A549 (cell line): ENCODE data around the gene EHBP1. TPM values are rescaled to one million over a fixed set of nuclear protein-coding genes. Genes with fewer than 3 reads are reported as not detected.
A peak's percentile ranks its signal among the peaks of the same experiment; 100 is the strongest.

Experiments
- ATAC-seq, 2 experiments: fragments of 200-7000 bp in 1 of 2; fragments of >200 bp in 1 of 2; cut with Nextera tagmentation in 1 of 2; cut with Tn5 transposase in 1 of 2; 3 replicates each; pipeline versions ENCODE4 v1.8.0 to v1.9.1; 2018 to 2020; ENCODE audit warnings: mild to moderate bottlenecking in 1 of 2, moderate library complexity in 1 of 2
- CTCF ChIA-PET: fragments of 300-600 bp; sonication (Branson Sonifier 250); formaldehyde crosslinking; extraction: SDS; loops from one replicate; lab custom pipeline; 2021; ENCODE audit warnings: antibody characterized with exemption, inconsistent platforms; lab: Yijun Ruan, JAX
- POLR2A ChIA-PET: fragments of 350-600 bp; formaldehyde crosslinking; extraction: SDS; loops from one replicate; lab custom pipeline; 2021; ENCODE audit warnings: antibody characterized with exemption, inconsistent platforms; lab: Yijun Ruan, JAX
- DNase-seq, 2 experiments: peaks; one replicate each; pipeline versions ENCODE4 v3.0.0 to v3.0.0-alpha.2; 2011 to 2016; ENCODE audit warnings: low read depth in 1 of 2, low spot score in 1 of 2
- FAIRE-seq: peaks from 2 replicates; lab custom pipeline; 2011; peaks lifted over from hg19 to GRCh38; lab: Jason Lieb, UNC
- H3K27ac ChIP-seq, 2 experiments: fragments of >200 bp; sonication (Bioruptor Twin); formaldehyde crosslinking; 3 replicates each; pipeline ENCODE4 v1.5.1; 2016 to 2017
- H3K4me1 ChIP-seq: fragments of >200 bp; sonication (Bioruptor Twin); formaldehyde crosslinking; 3 replicates; pipeline ENCODE4 v1.6.1; 2016
- H3K4me2 ChIP-seq: fragments of >200 bp; sonication (Bioruptor Twin); formaldehyde crosslinking; 3 replicates; pipeline ENCODE4 v1.6.1; 2016
- H3K4me3 ChIP-seq: fragments of >200 bp; sonication (Bioruptor Twin); formaldehyde crosslinking; 3 replicates; pipeline ENCODE4 v1.5.1; 2016
- H3K9me3 ChIP-seq: fragments of >200 bp; sonication (Bioruptor Twin); formaldehyde crosslinking; 3 replicates; pipeline ENCODE4 v1.6.1; 2016
- EHF ChIP-seq: fragments of 250-450 bp; sonication (Bioruptor Pico); IDR thresholded peaks from 2 replicates; pipeline ENCODE4 v1.5.0; 2020; ENCODE audit warnings: mild to moderate bottlenecking
- EP300 ChIP-seq, 2 experiments: fragments of >200 bp; sonication (Bioruptor Twin); formaldehyde crosslinking; IDR thresholded peaks; 2 replicates in 1 of 2; 3 replicates in 1 of 2; pipeline ENCODE4 v1.6.1; 2016 to 2017
- FOSB ChIP-seq: fragments of 250-450 bp; sonication (Bioruptor Pico); IDR thresholded peaks from 2 replicates; pipeline ENCODE4 v1.5.0; 2020; ENCODE audit warnings: mild to moderate bottlenecking, moderate library complexity
- FOXS1 ChIP-seq: fragments of 250-450 bp; sonication (Bioruptor Pico); IDR thresholded peaks from 2 replicates; pipeline ENCODE4 v1.5.0; 2020; ENCODE audit warnings: mild to moderate bottlenecking, moderate library complexity
- HEYL ChIP-seq: fragments of 250-450 bp; sonication (Bioruptor Pico); IDR thresholded peaks from 2 replicates; pipeline ENCODE4 v1.8.0; 2021; ENCODE audit warnings: mild to moderate bottlenecking, moderate library complexity
- HOXB13 ChIP-seq: fragments of 250-450 bp; sonication (Bioruptor Pico); IDR thresholded peaks from 2 replicates; pipeline ENCODE4 v1.5.0; 2020; ENCODE audit warnings: low read depth, mild to moderate bottlenecking, moderate library complexity
- HOXB5 ChIP-seq: fragments of 250-450 bp; sonication (Bioruptor Pico); IDR thresholded peaks from 2 replicates; pipeline ENCODE4 v1.5.0; 2020; ENCODE audit warnings: mild to moderate bottlenecking, moderate library complexity
- MAZ ChIP-seq: fragments of 150-350 bp; IDR thresholded peaks from 2 replicates; pipeline ENCODE4 v1.6.1; 2014; ENCODE audit warnings: antibody characterized with exemption, low read depth, low read length, borderline replicate concordance
- MYC ChIP-seq: IDR thresholded peaks from 2 replicates; pipeline ENCODE4 v1.6.1; 2012; ENCODE audit warnings: mild to moderate bottlenecking, inconsistent platforms, low read length, improper control_type of control experiment, borderline replicate concordance
- PHF8 ChIP-seq: fragments of 200-600 bp; sonication (generic); IDR thresholded peaks from 2 replicates; pipeline ENCODE4 v1.6.1; 2016; ENCODE audit warnings: low read depth, mild to moderate bottlenecking, antibody characterized with exemption, moderate library complexity, borderline replicate concordance
- RARB ChIP-seq: fragments of 250-450 bp; sonication (Bioruptor Pico); IDR thresholded peaks from 2 replicates; pipeline ENCODE4 v1.8.0; 2021; ENCODE audit warnings: mild to moderate bottlenecking, moderate library complexity
- RFX5 ChIP-seq: fragments of 450-650 bp; IDR thresholded peaks from 2 replicates; pipeline ENCODE4 v1.7.1; 2014; ENCODE audit warnings: antibody characterized with exemption, mild to moderate bottlenecking, moderate library complexity
- RNF2 ChIP-seq: fragments of 200-600 bp; sonication (generic); IDR thresholded peaks from 2 replicates; pipeline ENCODE4 v1.6.1; 2016; ENCODE audit warnings: low read depth, mild to moderate bottlenecking, antibody characterized with exemption, moderate library complexity, borderline replicate concordance
- TFCP2L1 ChIP-seq: fragments of 250-450 bp; sonication (Bioruptor Pico); IDR thresholded peaks from 2 replicates; pipeline ENCODE4 v1.5.0; 2021; ENCODE audit warnings: mild to moderate bottlenecking
- ZFP36 ChIP-seq: fragments of 450-650 bp; IDR thresholded peaks from 2 replicates; pipeline ENCODE4 v1.6.1; 2014; ENCODE audit warnings: borderline replicate concordance; ENCODE audit not compliant: partially characterized antibody
- ZSCAN20 ChIP-seq: fragments of 250-450 bp; sonication (Bioruptor Pico); IDR thresholded peaks from 2 replicates; pipeline ENCODE4 v1.8.0; 2022; ENCODE audit warnings: mild to moderate bottlenecking, moderate library complexity
- WGBS: methylation state at CpG from one replicate; pipeline ENCODE4 v1.1.6; 2017; ENCODE audit errors: missing lambda C conversion rate; 5-methylcytosine and 5-hydroxymethylcytosine counted together
- polyA plus RNA-seq, 4 experiments: library from polyadenylated mRNA; depleted of rRNA in 3 of 4; stranded (reverse); fragments of >200 nt; fragmentation: RNase III in 1 of 4; extraction: RNeasy Plus Mini Kit Qiagen cat#74134 plus additional on column Dnase treatment in 1 of 4; gene quantifications; 2 replicates in 3 of 4; 3 replicates in 1 of 4; pipeline ENCODE4 v1.2.3, GENCODE V29; 2011 to 2017
- TF ChIP-seq, protein P1 (sequence below): fragments of >200 bp; sonication (Bioruptor Twin); formaldehyde crosslinking; IDR thresholded peaks from 3 replicates; pipeline ENCODE4 v1.6.1; 2016
- TF ChIP-seq, protein P2 (sequence below): fragments of 450-650 bp; IDR thresholded peaks from 2 replicates; pipeline ENCODE4 v1.6.1; 2014; ENCODE audit warnings: antibody characterized with exemption
- TF ChIP-seq, protein P3 (sequence below): fragments of >200 bp; sonication (Bioruptor Twin); formaldehyde crosslinking; IDR thresholded peaks from 2 replicates; pipeline ENCODE4 v1.6.1; 2016
- TF ChIP-seq, protein P4 (sequence below): fragments of 150-350 bp; IDR thresholded peaks from 2 replicates; pipeline ENCODE4 v1.6.1; 2014; ENCODE audit warnings: low read depth, mild to moderate bottlenecking, low read length
- TF ChIP-seq, protein P5 (sequence below): IDR thresholded peaks from 2 replicates; pipeline ENCODE4 v1.6.1; 2012; ENCODE audit warnings: low read depth, borderline replicate concordance

The EHBP1 gene
- polyA plus RNA-seq, 2 of the 4 experiments (the other 2 are of a cell fraction), result 65.7 to 204 TPM

DNA sequence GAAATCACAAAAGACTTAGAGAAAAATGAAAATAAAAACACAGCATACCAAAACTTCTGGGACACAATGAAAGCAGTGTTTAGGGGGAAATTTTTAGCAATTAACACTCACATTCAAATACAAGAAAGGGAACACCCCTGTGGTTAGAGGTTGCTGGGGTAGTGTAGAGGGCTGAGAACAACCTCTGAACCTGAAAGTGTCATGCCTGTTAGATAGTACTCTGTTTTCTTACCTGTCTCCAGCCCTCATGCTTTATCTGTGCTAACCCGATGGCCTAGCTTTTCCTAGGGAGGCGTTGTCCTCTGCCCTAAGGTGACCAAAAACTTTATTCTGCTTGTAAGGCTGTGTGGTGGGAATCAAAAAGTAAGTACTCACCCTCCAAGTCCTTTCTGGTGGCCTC, 222.5 kb downstream of the EHBP1 start:
- ATAC-seq, result no peak
- no peaks in the 10 kb centered on the region for H3K4me1 ChIP-seq
- no peak for TF ChIP-seq TFCP2L1 (CRISPR knock-in tag)
- no peak for TF ChIP-seq MAZ
- TF ChIP-seq, protein P1, sequence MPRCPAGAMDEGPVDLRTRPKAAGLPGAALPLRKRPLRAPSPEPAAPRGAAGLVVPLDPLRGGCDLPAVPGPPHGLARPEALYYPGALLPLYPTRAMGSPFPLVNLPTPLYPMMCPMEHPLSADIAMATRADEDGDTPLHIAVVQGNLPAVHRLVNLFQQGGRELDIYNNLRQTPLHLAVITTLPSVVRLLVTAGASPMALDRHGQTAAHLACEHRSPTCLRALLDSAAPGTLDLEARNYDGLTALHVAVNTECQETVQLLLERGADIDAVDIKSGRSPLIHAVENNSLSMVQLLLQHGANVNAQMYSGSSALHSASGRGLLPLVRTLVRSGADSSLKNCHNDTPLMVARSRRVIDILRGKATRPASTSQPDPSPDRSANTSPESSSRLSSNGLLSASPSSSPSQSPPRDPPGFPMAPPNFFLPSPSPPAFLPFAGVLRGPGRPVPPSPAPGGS, result no peak
- FAIRE-seq, result no peak
- POLR2A ChIA-PET, result no interaction called here
- 93% methylated on average over 2 of the region's 2 CpGs for WGBS
- no peak overlapping the region for H3K4me2 ChIP-seq
- CTCF ChIA-PET, result no interaction called here
- no peak for DNase-seq
- H3K9me3 ChIP-seq, result no peaks in the 10 kb centered on the region
- H3K27ac ChIP-seq, result no peak overlapping the region
- H3K4me3 ChIP-seq, result no peak overlapping the region

DNA sequence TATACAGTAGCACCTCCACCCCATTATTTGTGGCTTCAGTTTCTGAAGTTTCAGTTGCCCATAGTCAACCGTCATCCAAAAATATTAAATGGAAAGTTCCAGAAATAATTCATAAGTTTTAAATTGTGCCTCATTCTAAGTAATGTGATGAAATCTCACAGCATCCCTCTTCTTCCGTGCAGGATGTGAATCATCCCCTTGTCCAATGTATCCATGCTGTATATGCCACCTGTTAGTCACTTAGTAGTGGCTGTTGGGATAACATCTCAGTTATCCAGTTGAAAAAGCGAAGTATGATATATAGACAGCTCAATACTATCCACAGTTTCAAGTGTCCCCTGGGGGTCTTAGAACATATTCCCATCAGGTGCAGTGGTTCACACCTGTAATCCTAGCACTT, 226.0 kb downstream of the EHBP1 start:
- Histone ChIP-seq H3K9me3 (no peaks in the 10 kb centered on the region), H3K4me3 (no peak overlapping the region), H3K4me1 (no peaks in the 10 kb centered on the region), H3K27ac (no peak overlapping the region), H3K4me2 (no peak overlapping the region)
- DNase-seq, result no peak
- 0 out of 6 replicates have a peak, but pooled peaks of 1 of the 2 experiments have one; percentile 35 for ATAC-seq
- ChIA-PET POLR2A (no interaction called here), CTCF (no interaction called here)
- no peak for TF ChIP-seq FOXS1 (CRISPR knock-in tag)
- FAIRE-seq, result no peak
- 84% methylated on average over 3 of the region's 3 CpGs for WGBS

DNA sequence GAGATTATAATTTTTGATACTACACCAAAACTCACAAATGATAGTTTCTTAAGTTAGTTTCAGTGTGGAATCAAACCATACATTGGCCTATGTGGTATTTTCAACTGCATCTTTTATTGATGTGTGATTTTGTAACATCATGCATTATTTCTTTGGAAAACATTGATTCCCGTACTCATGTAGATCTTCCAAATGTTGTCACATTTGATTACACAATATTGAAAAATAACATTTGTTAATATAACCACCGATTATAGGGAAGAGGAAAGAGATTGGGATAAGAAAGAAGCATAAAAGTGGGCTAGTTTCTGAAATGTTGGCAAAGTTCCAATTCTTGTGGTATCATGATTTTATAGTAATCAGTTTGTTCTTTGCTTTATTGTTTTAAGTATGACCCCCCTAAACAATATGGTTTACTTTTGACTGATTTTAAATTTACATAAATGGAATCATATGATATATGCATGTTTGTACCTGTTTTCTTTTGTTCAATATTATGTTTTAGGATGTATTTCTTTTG, 227.9 kb downstream of the EHBP1 start:
- ATAC-seq, result no peak
- POLR2A ChIA-PET, result no interaction called here
- Histone ChIP-seq H3K4me2 (no peak overlapping the region), H3K27ac (no peak overlapping the region), H3K9me3 (no peaks in the 10 kb centered on the region), H3K4me1 (no peaks in the 10 kb centered on the region), H3K4me3 (no peak overlapping the region)
- TF ChIP-seq RARB (no peak), MYC (no peak), EHF (no peak), HEYL (CRISPR knock-in tag) (no peak), ZFP36 (no peak), ZSCAN20 (CRISPR knock-in tag) (no peak), RFX5 (no peak), HOXB13 (no peak), FOSB (no peak), EP300 (IDR thresholded peaks at IDR 0.05) (no peak), PHF8 (no peak), RNF2 (no peak), HOXB5 (CRISPR knock-in tag) (no peak)
- TF ChIP-seq, protein P2, sequence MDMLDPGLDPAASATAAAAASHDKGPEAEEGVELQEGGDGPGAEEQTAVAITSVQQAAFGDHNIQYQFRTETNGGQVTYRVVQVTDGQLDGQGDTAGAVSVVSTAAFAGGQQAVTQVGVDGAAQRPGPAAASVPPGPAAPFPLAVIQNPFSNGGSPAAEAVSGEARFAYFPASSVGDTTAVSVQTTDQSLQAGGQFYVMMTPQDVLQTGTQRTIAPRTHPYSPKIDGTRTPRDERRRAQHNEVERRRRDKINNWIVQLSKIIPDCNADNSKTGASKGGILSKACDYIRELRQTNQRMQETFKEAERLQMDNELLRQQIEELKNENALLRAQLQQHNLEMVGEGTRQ, result no peak
- TF ChIP-seq, protein P3, sequence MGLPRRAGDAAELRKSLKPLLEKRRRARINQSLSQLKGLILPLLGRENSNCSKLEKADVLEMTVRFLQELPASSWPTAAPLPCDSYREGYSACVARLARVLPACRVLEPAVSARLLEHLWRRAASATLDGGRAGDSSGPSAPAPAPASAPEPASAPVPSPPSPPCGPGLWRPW, result no peak
- TF ChIP-seq, protein P4, sequence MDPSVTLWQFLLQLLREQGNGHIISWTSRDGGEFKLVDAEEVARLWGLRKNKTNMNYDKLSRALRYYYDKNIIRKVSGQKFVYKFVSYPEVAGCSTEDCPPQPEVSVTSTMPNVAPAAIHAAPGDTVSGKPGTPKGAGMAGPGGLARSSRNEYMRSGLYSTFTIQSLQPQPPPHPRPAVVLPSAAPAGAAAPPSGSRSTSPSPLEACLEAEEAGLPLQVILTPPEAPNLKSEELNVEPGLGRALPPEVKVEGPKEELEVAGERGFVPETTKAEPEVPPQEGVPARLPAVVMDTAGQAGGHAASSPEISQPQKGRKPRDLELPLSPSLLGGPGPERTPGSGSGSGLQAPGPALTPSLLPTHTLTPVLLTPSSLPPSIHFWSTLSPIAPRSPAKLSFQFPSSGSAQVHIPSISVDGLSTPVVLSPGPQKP, result no peak
- TF ChIP-seq, protein P5, sequence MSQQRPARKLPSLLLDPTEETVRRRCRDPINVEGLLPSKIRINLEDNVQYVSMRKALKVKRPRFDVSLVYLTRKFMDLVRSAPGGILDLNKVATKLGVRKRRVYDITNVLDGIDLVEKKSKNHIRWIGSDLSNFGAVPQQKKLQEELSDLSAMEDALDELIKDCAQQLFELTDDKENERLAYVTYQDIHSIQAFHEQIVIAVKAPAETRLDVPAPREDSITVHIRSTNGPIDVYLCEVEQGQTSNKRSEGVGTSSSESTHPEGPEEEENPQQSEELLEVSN, result no peak
- no peak for FAIRE-seq
- WGBS, result 89% methylated on average over 2 of the region's 2 CpGs
- DNase-seq, result no peak
- CTCF ChIA-PET, result no interaction called here
